HG02798 (cell line): ENCODE data around the gene ELP4.
"Not testable (repeated sequence)": the region's sequence is repeated elsewhere in the genome, so short reads cannot be mapped to it uniquely, and the experiment has no call there.

Source experiments
- ATAC-seq: cut with Tn5 transposase; IDR thresholded peaks from one replicate; pipeline ENCODE4 v1.9.1; 2021; ENCODE audit warnings: mild to moderate bottlenecking; ENCODE audit not compliant: unreplicated experiment, poor library complexity

ELP4 gene

GRCh38 chr11:31535479-31535878, 25.9 kb downstream of the ELP4 start:
- ATAC-seq = no peak

DNA sequence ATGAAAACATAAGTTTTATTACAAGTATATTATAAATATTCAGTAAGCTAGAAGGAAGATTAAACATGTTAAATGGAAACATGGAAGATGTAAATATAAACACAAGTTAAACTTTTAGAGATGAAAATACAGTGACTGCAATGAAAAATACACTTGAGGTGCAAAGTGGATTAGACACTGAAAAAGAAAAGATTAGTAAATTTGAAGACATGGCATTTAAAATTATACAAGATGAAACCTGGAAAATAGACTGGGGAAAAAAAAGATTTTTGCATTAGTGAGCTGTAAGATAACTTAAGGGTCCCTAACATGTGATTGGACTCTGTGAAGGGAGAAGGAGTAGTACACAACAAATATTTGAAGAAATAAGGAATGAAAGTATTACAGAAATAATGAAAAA, 33.3 kb downstream of the ELP4 start:
- ATAC-seq = no peak

DNA sequence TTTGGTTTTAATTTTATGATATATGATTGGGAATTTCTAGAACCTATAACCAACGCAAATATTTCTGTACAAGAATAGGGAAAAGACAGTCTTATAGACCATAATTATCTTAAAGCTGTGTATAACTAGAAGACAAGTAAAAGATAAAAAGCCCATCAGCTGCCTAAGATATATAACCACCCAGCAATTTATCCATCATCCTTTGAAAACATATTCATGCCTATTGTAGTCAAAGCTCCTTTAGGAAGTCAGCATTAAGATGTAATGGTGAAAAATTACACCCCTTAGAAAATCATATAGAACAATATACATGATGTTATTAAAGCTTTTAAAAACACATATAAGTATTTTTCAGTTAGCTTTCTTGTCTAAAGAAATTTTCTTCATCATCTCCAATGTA, 46.4 kb downstream of the ELP4 start:
- no peak for ATAC-seq

DNA sequence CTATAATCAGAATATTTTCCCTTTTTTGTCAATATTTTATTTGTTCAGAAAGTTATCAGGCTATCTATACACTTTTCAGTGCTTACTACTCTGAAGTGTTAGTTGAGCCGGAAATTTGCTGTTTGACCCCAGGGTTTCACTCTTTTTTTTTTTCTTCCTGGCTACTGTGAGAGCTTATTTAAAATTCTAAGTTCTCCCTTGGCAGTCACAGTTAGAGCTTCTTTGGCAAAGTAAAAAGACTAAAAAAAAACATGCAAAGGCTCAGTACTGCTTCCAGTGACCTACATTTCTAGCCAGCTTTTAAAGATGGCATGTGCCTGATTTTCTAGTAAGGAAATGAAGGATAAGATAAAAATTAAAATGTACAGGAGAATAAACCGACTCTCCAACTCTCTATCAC, 48.4 kb downstream of the ELP4 start:
- no peak for ATAC-seq

DNA sequence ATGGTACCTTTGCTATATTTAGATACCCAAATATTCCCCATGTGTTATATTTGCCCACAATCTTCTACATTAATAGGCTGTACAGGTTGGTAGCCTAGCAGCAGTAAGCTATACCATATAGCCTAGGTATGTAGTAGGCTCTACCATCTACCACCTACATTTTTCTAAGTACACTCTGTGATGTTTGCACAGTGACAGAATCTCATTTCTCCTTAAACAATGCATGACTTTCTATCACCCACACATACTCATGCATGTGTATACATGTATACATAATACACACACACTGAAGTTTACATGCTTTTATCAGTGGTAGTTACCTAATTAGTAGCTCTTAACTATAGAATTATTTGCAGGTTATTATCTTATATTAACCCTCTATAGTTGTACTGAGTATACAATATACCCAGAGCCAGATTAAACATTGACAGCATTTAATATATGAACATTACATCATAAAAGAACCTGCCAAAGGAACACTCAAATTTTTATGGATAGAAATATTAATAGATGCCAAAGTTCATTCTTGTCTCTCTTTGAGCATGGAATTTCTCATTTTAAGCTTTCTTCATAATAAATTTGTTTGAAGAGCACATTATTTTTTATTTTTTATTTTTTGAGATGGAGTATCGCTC, 51.4 kb downstream of the ELP4 start:
- ATAC-seq = no peak

- ATAC-seq = not testable (repeated sequence)
Observed at GRCh38 chr11:31564517-31564916, 55.0 kb downstream of the ELP4 start.

GRCh38 chr11:31574133-31574532, 64.6 kb downstream of the ELP4 start:
- ATAC-seq = not testable (repeated sequence)

DNA sequence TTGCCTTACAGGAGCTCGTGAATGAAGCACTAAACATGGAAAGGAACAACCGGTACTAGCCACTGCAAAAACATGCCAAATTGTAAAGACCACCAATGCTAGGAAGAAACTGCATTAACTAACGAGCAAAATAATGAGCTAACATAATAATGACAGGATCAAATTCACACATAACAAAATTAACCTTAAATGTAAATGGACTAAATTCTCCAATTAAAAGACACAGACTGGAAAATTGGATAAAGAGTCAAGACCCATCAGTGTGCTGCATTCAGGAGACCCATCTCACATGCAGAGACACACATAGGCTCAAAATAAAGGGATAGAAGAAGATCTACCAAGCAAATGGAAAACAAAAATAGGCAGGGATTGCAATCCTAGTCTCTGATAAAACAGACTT, 66.2 kb downstream of the ELP4 start:
- not testable (repeated sequence) for ATAC-seq

GRCh38 chr11:31579412-31579811, 69.8 kb downstream of the ELP4 start:
- ATAC-seq = not testable (repeated sequence)

GRCh38 chr11:31582697-31583096, 73.1 kb downstream of the ELP4 start:
- ATAC-seq = no peak

- no peak for ATAC-seq
Observed at GRCh38 chr11:31598454-31598853, 88.9 kb downstream of the ELP4 start.

DNA sequence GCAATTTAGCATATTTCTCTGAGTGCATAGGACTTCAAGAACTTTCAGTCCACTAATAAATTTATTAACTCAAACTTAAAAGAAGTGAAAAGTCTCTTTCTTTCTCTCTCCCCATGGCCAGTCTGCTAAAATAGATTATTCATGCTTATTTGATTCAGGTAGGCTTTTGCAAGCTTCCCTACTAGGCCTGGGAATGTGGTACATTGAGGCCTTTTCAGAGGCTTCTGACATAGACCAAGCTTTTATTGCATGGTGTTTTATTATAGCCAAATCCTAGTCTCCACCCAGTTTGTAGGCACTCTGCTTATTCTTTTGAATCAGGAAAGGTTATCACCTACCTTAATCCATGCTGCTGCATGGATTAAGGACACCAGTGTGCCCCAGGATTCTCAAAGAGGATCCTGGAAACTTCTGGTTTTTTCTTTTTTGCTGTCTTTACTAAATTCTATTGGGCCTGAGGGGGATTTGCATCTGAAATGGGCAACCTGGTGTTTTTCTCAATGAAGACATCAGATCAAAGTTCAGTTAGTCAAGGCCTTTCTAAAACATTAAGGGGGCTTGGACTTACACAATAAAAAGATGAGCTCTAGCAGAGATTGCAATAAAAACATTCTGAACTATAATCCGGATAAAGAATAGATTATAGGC, 92.2 kb downstream of the ELP4 start:
- no peak for ATAC-seq

DNA sequence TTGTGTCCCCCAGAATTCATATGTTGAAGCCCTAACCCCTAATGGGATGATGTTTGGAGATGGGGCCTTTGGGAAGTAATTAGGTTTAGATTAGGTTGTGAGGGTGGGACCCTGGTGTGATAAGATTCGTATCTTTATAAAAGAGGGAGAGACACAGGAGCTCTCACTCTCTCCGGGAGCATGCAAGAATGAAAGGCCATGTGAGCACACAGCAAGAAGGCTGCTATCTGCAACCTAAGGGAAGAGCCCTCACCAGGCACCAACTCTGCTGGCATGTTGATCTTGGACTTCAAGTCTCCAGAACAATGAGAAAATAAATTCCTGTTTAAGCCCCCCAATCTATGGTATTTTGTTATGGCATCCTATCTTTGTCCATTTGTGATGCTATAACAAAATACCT, 97.3 kb downstream of the ELP4 start:
- no peak for ATAC-seq

DNA sequence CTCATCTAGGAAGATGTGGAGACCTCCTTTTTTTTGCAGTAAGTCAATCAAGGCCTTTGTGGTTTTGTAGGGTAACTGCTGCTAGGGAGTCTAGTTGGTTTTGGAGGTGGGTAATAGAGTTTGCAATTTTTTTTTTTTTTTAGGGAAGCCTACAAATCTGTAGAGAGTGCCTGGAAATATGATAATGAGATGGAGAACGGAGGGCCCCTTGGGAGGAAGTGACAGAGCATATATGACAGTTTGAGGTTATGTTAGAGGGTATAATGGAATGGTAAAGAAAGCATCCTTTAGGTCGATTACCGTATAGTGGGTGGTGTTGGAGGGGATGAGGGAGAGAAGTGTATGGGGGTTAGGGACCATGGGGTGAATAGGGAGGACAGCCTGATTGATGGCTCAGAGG, 98.3 kb downstream of the ELP4 start:
- ATAC-seq = no peak

- ATAC-seq = no peak
Observed at GRCh38 chr11:31608995-31609394, 99.4 kb downstream of the ELP4 start.

GRCh38 chr11:31610544-31610943, 101.0 kb downstream of the ELP4 start:
- no peak for ATAC-seq

GRCh38 chr11:31617246-31617645, 107.7 kb downstream of the ELP4 start:
- no peak for ATAC-seq

GRCh38 chr11:31619980-31620379, 110.4 kb downstream of the ELP4 start:
- ATAC-seq = peak; percentile 74

DNA sequence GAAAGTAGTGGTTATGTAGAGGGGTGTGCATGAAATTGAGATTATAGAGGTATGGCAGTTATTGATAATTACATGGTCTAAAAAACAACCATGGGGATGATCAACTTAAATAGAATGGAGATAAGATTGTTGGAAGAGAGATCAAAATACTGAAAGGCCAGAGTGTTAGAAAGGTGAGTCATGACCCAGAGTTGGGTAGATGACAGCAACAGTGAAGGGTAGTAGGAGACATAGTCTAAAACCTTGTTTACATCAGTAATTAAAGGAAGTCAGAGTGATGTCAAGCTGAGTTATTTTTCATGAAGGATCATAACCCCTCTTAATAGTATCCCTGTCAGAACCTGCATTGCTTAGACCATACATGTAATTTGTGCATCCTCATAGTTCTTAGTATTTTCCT, 110.9 kb downstream of the ELP4 start:
- peak; percentile 20 for ATAC-seq

GRCh38 chr11:31625868-31626267, 116.3 kb downstream of the ELP4 start:
- ATAC-seq = no peak

GRCh38 chr11:31628111-31628510, 118.5 kb downstream of the ELP4 start:
- ATAC-seq = no peak

GRCh38 chr11:31636983-31637382, 127.4 kb downstream of the ELP4 start:
- no peak for ATAC-seq
